NAMALWA (cell line): ENCODE results near the gene STK40.

ENCODE experiments used
- DNase-seq: peaks from one replicate; pipeline ENCODE4 v3.0.0-alpha.2; 2015; ENCODE audit warnings: low spot score

STK40 gene

GRCh38 chr1:36343651-36344394, 41.9 kb downstream of the STK40 start:
- DNase-seq, result no peak

GRCh38 chr1:36342426-36343185, 43.1 kb downstream of the STK40 start:
- peak; percentile 55 for DNase-seq

GRCh38 chr1:36341626-36342320, 44.0 kb downstream of the STK40 start:
- no peak for DNase-seq

- DNase-seq, result no peak
Observed at GRCh38 chr1:36339615-36340014, 46.1 kb downstream of the STK40 start.

- DNase-seq, result no peak
Observed at GRCh38 chr1:36339215-36339614, 46.5 kb downstream of the STK40 start.

GRCh38 chr1:36337830-36338229, 47.9 kb downstream of the STK40 start:
- DNase-seq, result no peak

GRCh38 chr1:36330940-36331339, 54.8 kb downstream of the STK40 start:
- DNase-seq, result no peak

GRCh38 chr1:36329817-36330216, 55.9 kb downstream of the STK40 start:
- no peak for DNase-seq

GRCh38 chr1:36328713-36329112, 57.0 kb downstream of the STK40 start:
- DNase-seq, result no peak

- DNase-seq, result no peak
Observed at GRCh38 chr1:36328088-36328480, 57.6 kb downstream of the STK40 start.

- DNase-seq, result no peak
Observed at GRCh38 chr1:36327421-36328087, 58.2 kb downstream of the STK40 start.

- DNase-seq, result no peak
Observed at GRCh38 chr1:36326499-36326898, 59.2 kb downstream of the STK40 start.

GRCh38 chr1:36324353-36324703, 61.4 kb downstream of the STK40 start:
- DNase-seq, result no peak

- DNase-seq, result no peak
Observed at GRCh38 chr1:36323636-36324352, 61.9 kb downstream of the STK40 start, which contains the start of gene EVA1B. Gene EVA1B, minus strand, starts transcription at chr1:36323645. Its CDS starts 608 bp downstream, at chr1:36323037.

- DNase-seq, result no peak
Observed at GRCh38 chr1:36322786-36323635, 62.7 kb downstream of the STK40 start.

GRCh38 chr1:36322041-36322785, 63.5 kb downstream of the STK40 start:
- DNase-seq, result no peak

- DNase-seq, result no peak
Observed at GRCh38 chr1:36321119-36321951, 64.4 kb downstream of the STK40 start.

GRCh38 chr1:36320767-36321118, 65.0 kb downstream of the STK40 start:
- DNase-seq, result no peak

GRCh38 chr1:36320291-36320761, 65.4 kb downstream of the STK40 start:
- no peak for DNase-seq
